ENCODE data around the gene TTC33. TPM values are rescaled to one million over a fixed set of nuclear protein-coding genes. Genes with fewer than 3 reads are reported as not detected.
"Not testable (repeated sequence)": the region's sequence is repeated elsewhere in the genome, so short reads cannot be mapped to it uniquely, and the experiment has no call there.

The TTC33 gene
- total and polyA plus RNA-seq, 2 experiments from 2014 or later, result 8.0 to 9.0 TPM

GRCh38 chr5:40601198-40601868 is 154.4 kb downstream of the TTC33 start:
- Histone ChIP-seq H3K4me2 (ENCODE audit: unreplicated experiment) (no peak overlapping the region), H4K20me1 (ENCODE audit: insufficient read depth) (no peaks in the 10 kb centered on the region), H3K27me3 (replicated peaks; ENCODE audit: insufficient read depth) (no peaks in the 10 kb centered on the region), H3K4me3 (no peak overlapping the region), H3F3A (ENCODE audit: insufficient read depth) (no peaks in the 10 kb centered on the region), H3K79me2 (ENCODE audit: insufficient read depth) (no peaks in the 10 kb centered on the region), H3K27ac (no peak overlapping the region), H3K9me2 (ENCODE audit: insufficient read depth) (no peaks in the 10 kb centered on the region), H2AFZ (no peak overlapping the region), H3K36me3 (ENCODE audit: low read depth) (no peaks in the 10 kb centered on the region), H3K9ac (no peak overlapping the region), H3K4me1 (ENCODE audit: insufficient read depth) (0 out of 2 replicates have a peak, but pooled peaks cover 5% of the 10 kb centered on the region), H3K9me3 (ENCODE audit: low read depth) (no peaks in the 10 kb centered on the region)
- TF ChIP-seq EZH2phosphoT487 (IDR thresholded peaks at IDR 0.05; ENCODE audit: insufficient read depth, low read depth), result no peak
- TF ChIP-seq EZH2 (IDR thresholded peaks at IDR 0.05; ENCODE audit: insufficient read depth, poor library complexity, severe bottlenecking), result no peak
- in situ Hi-C loops (cut with MboI), result no loop called here
- no peak for DNase-seq

- 0 out of 2 replicates have a peak, but pooled peaks cover 2% of the 10 kb centered on the region for H3K4me1 ChIP-seq (ENCODE audit: insufficient read depth)
- H3K9me2 ChIP-seq (ENCODE audit: insufficient read depth), result no peaks in the 10 kb centered on the region
- no peaks in the 10 kb centered on the region for H3K27me3 ChIP-seq (replicated peaks; ENCODE audit: insufficient read depth)
- no peaks in the 10 kb centered on the region for H3K79me2 ChIP-seq (ENCODE audit: insufficient read depth)
- no peak overlapping the region for H3K9ac ChIP-seq
- H3K27ac ChIP-seq, result no peak overlapping the region
- in situ Hi-C loops (cut with MboI), result no loop called here
- H3K4me2 ChIP-seq (ENCODE audit: unreplicated experiment), result no peak overlapping the region
- no peak overlapping the region for H3K4me3 ChIP-seq
- H4K20me1 ChIP-seq (ENCODE audit: insufficient read depth), result no peaks in the 10 kb centered on the region
- no peaks in the 10 kb centered on the region for H3K9me3 ChIP-seq (ENCODE audit: low read depth)
- TF ChIP-seq EZH2phosphoT487 (IDR thresholded peaks at IDR 0.05; ENCODE audit: insufficient read depth, low read depth) (no peak), EZH2 (IDR thresholded peaks at IDR 0.05; ENCODE audit: insufficient read depth, poor library complexity, severe bottlenecking) (no peak)
- 80 to 84% methylated on average over 1 of the region's 1 CpG for WGBS, 2 experiments (ENCODE audit: low coverage in 1 of 2, low lambda C conversion rate in 2 of 2, missing lambda C conversion rate in 2 of 2)
- no peak for DNase-seq
- H3F3A ChIP-seq (ENCODE audit: insufficient read depth), result no peaks in the 10 kb centered on the region
- H3K36me3 ChIP-seq (ENCODE audit: low read depth), result no peaks in the 10 kb centered on the region
- no peak overlapping the region for H2AFZ ChIP-seq
Observed at GRCh38 chr5:40600383-40600782, 155.4 kb downstream of the TTC33 start.

DNA sequence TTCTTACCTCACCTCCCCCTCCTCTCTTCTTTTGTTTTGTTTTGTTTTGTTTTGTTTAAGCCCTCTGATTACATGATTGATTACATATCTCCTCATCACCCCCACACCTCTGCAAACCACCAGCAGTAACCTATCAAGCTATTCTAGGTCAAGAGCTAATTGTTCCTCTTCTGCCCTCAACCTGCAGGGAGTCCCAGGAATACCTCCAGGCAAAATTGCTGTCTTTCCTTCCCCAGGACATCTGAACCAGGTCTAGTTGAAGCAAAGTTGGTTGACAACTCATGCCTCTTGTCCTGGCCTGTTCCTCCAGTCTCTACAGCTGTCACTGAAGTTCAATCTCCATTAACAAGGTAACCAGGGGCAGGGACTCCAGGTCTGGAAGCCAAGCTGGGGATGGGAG is 156.1 kb downstream of the TTC33 start:
- H3K9ac ChIP-seq, result no peak overlapping the region
- TF ChIP-seq EZH2 (IDR thresholded peaks at IDR 0.05; ENCODE audit: insufficient read depth, poor library complexity, severe bottlenecking) (no peak), EZH2phosphoT487 (IDR thresholded peaks at IDR 0.05; ENCODE audit: insufficient read depth, low read depth) (no peak)
- H3K9me3 ChIP-seq (ENCODE audit: low read depth), result no peaks in the 10 kb centered on the region
- H4K20me1 ChIP-seq (ENCODE audit: insufficient read depth), result no peaks in the 10 kb centered on the region
- H2AFZ ChIP-seq, result no peak overlapping the region
- no peak for DNase-seq
- H3K4me3 ChIP-seq, result no peak overlapping the region
- no peaks in the 10 kb centered on the region for H3K36me3 ChIP-seq (ENCODE audit: low read depth)
- H3K9me2 ChIP-seq (ENCODE audit: insufficient read depth), result no peaks in the 10 kb centered on the region
- no peaks in the 10 kb centered on the region for H3K27me3 ChIP-seq (replicated peaks; ENCODE audit: insufficient read depth)
- H3K79me2 ChIP-seq (ENCODE audit: insufficient read depth), result no peaks in the 10 kb centered on the region
- no peaks in the 10 kb centered on the region for H3K4me1 ChIP-seq (ENCODE audit: insufficient read depth)
- H3K27ac ChIP-seq, result no peak overlapping the region
- H3K4me2 ChIP-seq (ENCODE audit: unreplicated experiment), result no peak overlapping the region
- H3F3A ChIP-seq (ENCODE audit: insufficient read depth), result no peaks in the 10 kb centered on the region
- in situ Hi-C loops (cut with MboI), result no loop called here

GRCh38 chr5:40594811-40595210 is 160.9 kb downstream of the TTC33 start:
- no peaks in the 10 kb centered on the region for H3K79me2 ChIP-seq (ENCODE audit: insufficient read depth)
- H2AFZ ChIP-seq, result no peak overlapping the region
- no peaks in the 10 kb centered on the region for H3K9me3 ChIP-seq (ENCODE audit: low read depth)
- TF ChIP-seq EZH2 (IDR thresholded peaks at IDR 0.05; ENCODE audit: insufficient read depth, poor library complexity, severe bottlenecking) (no peak), EZH2phosphoT487 (IDR thresholded peaks at IDR 0.05; ENCODE audit: insufficient read depth, low read depth) (no peak)
- in situ Hi-C loops (cut with MboI), result no loop called here
- WGBS, 2 experiments (ENCODE audit: low coverage in 1 of 2, low lambda C conversion rate in 2 of 2, missing lambda C conversion rate in 2 of 2), result 37 to 79% methylated on average over 1 of the region's 1 CpG
- no peaks in the 10 kb centered on the region for H3F3A ChIP-seq (ENCODE audit: insufficient read depth)
- H3K27me3 ChIP-seq (replicated peaks; ENCODE audit: insufficient read depth), result no peaks in the 10 kb centered on the region
- H3K9ac ChIP-seq, result no peak overlapping the region
- no peak for DNase-seq
- no peaks in the 10 kb centered on the region for H3K9me2 ChIP-seq (ENCODE audit: insufficient read depth)
- no peak overlapping the region for H3K4me2 ChIP-seq (ENCODE audit: unreplicated experiment)
- no peaks in the 10 kb centered on the region for H3K36me3 ChIP-seq (ENCODE audit: low read depth)
- no peaks in the 10 kb centered on the region for H4K20me1 ChIP-seq (ENCODE audit: insufficient read depth)
- no peaks in the 10 kb centered on the region for H3K4me1 ChIP-seq (ENCODE audit: insufficient read depth)
- no peak overlapping the region for H3K4me3 ChIP-seq
- no peak overlapping the region for H3K27ac ChIP-seq

DNA sequence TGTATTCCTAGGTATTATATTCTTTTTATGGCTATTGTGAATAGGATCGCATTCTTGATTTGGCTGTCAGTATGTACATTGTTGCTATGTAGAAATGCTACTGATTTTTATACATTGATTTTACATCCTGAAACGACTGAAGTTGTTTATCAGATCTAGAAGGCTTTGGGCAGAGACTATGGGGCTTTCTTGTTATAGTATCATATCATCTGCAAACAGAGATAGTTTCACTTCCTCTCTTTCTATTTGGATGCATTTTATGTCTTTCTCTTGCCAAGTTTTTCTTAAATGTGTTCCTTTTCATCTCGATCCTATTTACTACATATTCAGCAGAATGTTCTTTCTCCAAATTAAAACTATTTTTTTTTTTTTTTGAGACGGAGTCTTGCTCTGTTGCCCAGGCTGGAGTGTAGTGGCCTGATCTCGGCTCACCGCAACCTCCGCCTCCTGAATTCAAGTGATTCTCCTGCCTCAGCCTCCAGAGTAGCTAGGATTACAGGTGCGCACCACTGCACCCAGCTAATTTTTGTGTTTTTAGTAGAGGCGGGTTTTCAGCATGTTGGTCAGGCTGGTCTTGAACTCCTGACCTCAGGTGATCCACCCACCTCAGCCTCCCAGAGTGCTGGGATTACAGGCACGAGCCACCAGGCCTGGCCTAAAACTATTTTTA is 163.9 kb downstream of the TTC33 start:
- 73 to 76% methylated on average over 10 of the region's 10 CpGs for WGBS, 2 experiments (ENCODE audit: low coverage in 1 of 2, low lambda C conversion rate in 2 of 2, missing lambda C conversion rate in 2 of 2)
- H3K27me3 ChIP-seq (replicated peaks; ENCODE audit: insufficient read depth); H3K9me2 ChIP-seq (ENCODE audit: insufficient read depth); in situ Hi-C loops (cut with MboI); H3K4me1 ChIP-seq (ENCODE audit: insufficient read depth); H3K9ac ChIP-seq; H2AFZ ChIP-seq; H3K4me2 ChIP-seq (ENCODE audit: unreplicated experiment); H3K9me3 ChIP-seq (ENCODE audit: low read depth); H3K79me2 ChIP-seq (ENCODE audit: insufficient read depth); H3K27ac ChIP-seq; DNase-seq; H4K20me1 ChIP-seq (ENCODE audit: insufficient read depth); H3K4me3 ChIP-seq; H3K36me3 ChIP-seq (ENCODE audit: low read depth); H3F3A ChIP-seq (ENCODE audit: insufficient read depth): not testable (repeated sequence)

Data from GM23248 (cell line).